H9 (cell line): ENCODE data around the gene LDLRAD4. TPM values are rescaled to one million over a fixed set of nuclear protein-coding genes. Genes with fewer than 3 reads are reported as not detected.

ENCODE experiments used
- DNase-seq: peaks from one replicate; pipeline ENCODE4 v3.0.0-alpha.2; 2017
- H2AFZ ChIP-seq: one replicate; pipeline ENCODE4 v1.6.1; 2013; ENCODE audit warnings: mild to moderate bottlenecking, low read length, control low read depth, moderate library complexity
- H2AK5ac ChIP-seq: 2 replicates; pipeline ENCODE4 v1.6.1; 2013; ENCODE audit warnings: low read length, control low read depth, mixed read lengths; ENCODE audit not compliant: insufficient read length
- H2BK120ac ChIP-seq: one replicate; pipeline ENCODE4 v1.6.1; 2013; ENCODE audit warnings: low read depth, mild to moderate bottlenecking, low read length, control low read depth, inconsistent platforms; ENCODE audit not compliant: poor library complexity, severe bottlenecking
- H2BK12ac ChIP-seq: 2 replicates; pipeline ENCODE4 v1.6.1; 2013; ENCODE audit warnings: low read length, control low read depth, mixed read lengths, low read depth; ENCODE audit not compliant: insufficient read length
- H2BK15ac ChIP-seq: 2 replicates; pipeline ENCODE4 v1.6.1; 2013; ENCODE audit warnings: low read depth, low read length, control low read depth
- H2BK20ac ChIP-seq: one replicate; pipeline ENCODE4 v1.6.1; 2013; ENCODE audit warnings: low read depth, mild to moderate bottlenecking, low read length, control low read depth, inconsistent platforms; ENCODE audit not compliant: poor library complexity, severe bottlenecking
- H2BK5ac ChIP-seq: 2 replicates; pipeline ENCODE4 v1.6.1; 2013; ENCODE audit warnings: low read length, control low read depth, mixed read lengths; ENCODE audit not compliant: insufficient read length
- H3K14ac ChIP-seq: 2 replicates; pipeline ENCODE4 v1.6.1; 2013; ENCODE audit warnings: low read length, control low read depth; ENCODE audit not compliant: insufficient read depth
- H3K18ac ChIP-seq: 2 replicates; pipeline ENCODE4 v1.6.1; 2013; ENCODE audit warnings: low read depth, mild to moderate bottlenecking, mixed read lengths, low read length, control low read depth; ENCODE audit not compliant: insufficient read length
- H3K23ac ChIP-seq: 2 replicates; pipeline ENCODE4 v1.6.1; 2013; ENCODE audit warnings: low read length, control low read depth, mixed read lengths, low read depth; ENCODE audit not compliant: insufficient read length
- H3K23me2 ChIP-seq: 2 replicates; pipeline ENCODE4 v1.6.1; 2013; ENCODE audit warnings: low read depth, mild to moderate bottlenecking, mixed read lengths, low read length, control low read depth; ENCODE audit not compliant: insufficient read length, poor library complexity, severe bottlenecking
- H3K27ac ChIP-seq: 2 replicates; pipeline ENCODE4 v1.5.1; 2013; ENCODE audit warnings: low read length, control low read depth, mixed read lengths, low read depth; ENCODE audit not compliant: insufficient read length
- H3K27me3 ChIP-seq: 2 replicates; pipeline ENCODE4 v1.6.1; 2013; ENCODE audit warnings: low read length, control low read depth, inconsistent platforms; ENCODE audit not compliant: insufficient read depth
- H3K4ac ChIP-seq: 2 replicates; pipeline ENCODE4 v1.6.1; 2013; ENCODE audit warnings: low read depth, mild to moderate bottlenecking, control low read depth, inconsistent platforms, low read length, moderate library complexity
- H3K4me1 ChIP-seq: 2 replicates; pipeline ENCODE4 v1.6.1; 2013; ENCODE audit warnings: low read length, control low read depth, inconsistent platforms; ENCODE audit not compliant: insufficient read depth
- H3K4me2 ChIP-seq: 2 replicates; pipeline ENCODE4 v1.6.1; 2013; ENCODE audit warnings: low read length, control low read depth, mixed read lengths; ENCODE audit not compliant: insufficient read length, insufficient read depth
- H3K56ac ChIP-seq: 2 replicates; pipeline ENCODE4 v1.6.1; 2013; ENCODE audit warnings: low read depth, mild to moderate bottlenecking, mixed read lengths, low read length, control low read depth; ENCODE audit not compliant: insufficient read length
- H3K79me1 ChIP-seq: 2 replicates; pipeline ENCODE4 v1.6.1; 2013; ENCODE audit warnings: low read depth, mild to moderate bottlenecking, moderate library complexity, low read length, control low read depth, inconsistent platforms; ENCODE audit not compliant: insufficient read depth, poor library complexity, severe bottlenecking
- H3K79me2 ChIP-seq: 2 replicates; pipeline ENCODE4 v1.6.1; 2013; ENCODE audit warnings: low read length, control low read depth, inconsistent platforms; ENCODE audit not compliant: insufficient read depth
- H3K9ac ChIP-seq: 2 replicates; pipeline ENCODE4 v1.6.1; 2013; ENCODE audit warnings: low read length, control low read depth, mixed read lengths; ENCODE audit not compliant: insufficient read length; ENCODE audit errors: extremely low read depth
- H3K9me3 ChIP-seq: one replicate; pipeline ENCODE4 v1.6.1; 2013; ENCODE audit warnings: low read depth, low read length, inconsistent platforms; ENCODE audit not compliant: control insufficient read depth
- H3T11ph ChIP-seq: one replicate; pipeline ENCODE4 v1.6.1; 2013; ENCODE audit warnings: mild to moderate bottlenecking, low read length, control low read depth, inconsistent platforms
- H4K20me1 ChIP-seq: one replicate; pipeline ENCODE4 v1.6.1; 2013; ENCODE audit not compliant: control insufficient read depth, insufficient read length, insufficient read depth
- H4K5ac ChIP-seq: 2 replicates; pipeline ENCODE4 v1.6.1; 2013; ENCODE audit warnings: low read depth, mild to moderate bottlenecking, mixed read lengths, low read length, control low read depth; ENCODE audit not compliant: insufficient read length
- H4K8ac ChIP-seq: replicated peaks from 2 replicates; pipeline ENCODE4 v1.6.1; 2013; ENCODE audit warnings: low read length, control low read depth, mixed read lengths, low read depth; ENCODE audit not compliant: insufficient read length
- H4K91ac ChIP-seq: 2 replicates; pipeline ENCODE4 v1.6.1; 2013; ENCODE audit warnings: low read depth, mild to moderate bottlenecking, moderate library complexity, mixed read lengths, low read length, control low read depth; ENCODE audit not compliant: insufficient read length
- H3K27ac Mint-ChIP-seq, 3 experiments: 2 replicates in 2 of 3; 3 replicates in 1 of 3; pipeline ENCODE4 v1.8.0; 2020 to 2021; ENCODE audit warnings: mixed read lengths in 3 of 3, mild to moderate bottlenecking in 1 of 3, moderate library complexity in 1 of 3
- H3K27me3 Mint-ChIP-seq: 2 replicates; pipeline ENCODE4 v1.8.0; 2021; ENCODE audit warnings: low read depth, mild to moderate bottlenecking, moderate library complexity, mixed read lengths
- H3K36me3 Mint-ChIP-seq, 3 experiments: 2 replicates in 2 of 3; 3 replicates in 1 of 3; pipeline ENCODE4 v1.8.0; 2020 to 2021; ENCODE audit warnings: low read depth in 3 of 3, mixed read lengths in 3 of 3; ENCODE audit not compliant: insufficient read depth in 1 of 3
- H3K4me1 Mint-ChIP-seq, 2 experiments: 2 replicates each; pipeline ENCODE4 v1.8.0; 2020; ENCODE audit warnings: mixed read lengths in 2 of 2
- H3K4me3 Mint-ChIP-seq, 2 experiments: 2 replicates in 1 of 2; 3 replicates in 1 of 2; pipeline ENCODE4 v1.8.0; 2020 to 2021; ENCODE audit warnings: mild to moderate bottlenecking in 2 of 2, mixed read lengths in 2 of 2, moderate library complexity in 1 of 2
- H3K9me3 Mint-ChIP-seq, 2 experiments: 2 replicates in 1 of 2; 3 replicates in 1 of 2; pipeline ENCODE4 v1.8.0; 2020; ENCODE audit warnings: mild to moderate bottlenecking in 2 of 2, mixed read lengths in 2 of 2, moderate library complexity in 1 of 2
- WGBS: extraction: QIAGEN DNeasy Blood & Tissue Kit; methylation state at CpG from one replicate; pipeline ENCODE4 v1.1.7; 2013; ENCODE audit warnings: missing lambda C conversion rate, low lambda C conversion rate, mixed read lengths; ENCODE audit not compliant: insufficient read length; ENCODE audit errors: extremely low coverage; 5-methylcytosine and 5-hydroxymethylcytosine counted together
- total RNA-seq: library from RNA; stranded (reverse); gene quantifications from 2 replicates; pipeline ENCODE4 v1.2.1, GENCODE V29; 2021
- TF ChIP-seq, protein P1 (sequence below): fragments of 200-600 bp; sonication (generic); conservative IDR thresholded peaks from 3 replicates; pipeline ENCODE4 v1.8.0; 2021; ENCODE audit warnings: antibody characterized with exemption, mild to moderate bottlenecking

The LDLRAD4 gene
- total RNA-seq, 1 experiment from 2014 or later, result 3.9 TPM

DNA sequence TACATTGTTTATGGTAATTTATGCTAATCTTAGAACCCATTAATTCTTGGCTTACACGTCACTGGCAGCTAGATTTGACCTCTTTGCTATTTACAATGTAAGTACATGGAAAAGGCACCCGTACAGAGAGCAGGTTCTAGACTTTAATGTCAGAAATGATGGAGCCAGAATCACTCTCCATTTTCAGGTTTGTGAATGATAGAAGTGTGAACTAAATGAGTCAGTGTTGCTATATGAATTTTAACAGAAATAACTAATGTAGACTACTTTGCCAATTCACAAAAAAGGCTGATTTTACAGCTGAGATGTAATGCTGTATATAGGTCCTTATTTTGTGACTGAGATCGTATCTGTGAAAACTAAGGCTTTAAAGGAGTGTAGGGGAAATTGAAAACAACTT is 214.6 kb downstream of the LDLRAD4 start:
- H3K9me3 ChIP-seq, result no peaks in the 10 kb centered on the region
- no peaks in the 10 kb centered on the region for H3K79me2 ChIP-seq
- no peak overlapping the region for H2BK20ac ChIP-seq
- TF ChIP-seq, protein P1, sequence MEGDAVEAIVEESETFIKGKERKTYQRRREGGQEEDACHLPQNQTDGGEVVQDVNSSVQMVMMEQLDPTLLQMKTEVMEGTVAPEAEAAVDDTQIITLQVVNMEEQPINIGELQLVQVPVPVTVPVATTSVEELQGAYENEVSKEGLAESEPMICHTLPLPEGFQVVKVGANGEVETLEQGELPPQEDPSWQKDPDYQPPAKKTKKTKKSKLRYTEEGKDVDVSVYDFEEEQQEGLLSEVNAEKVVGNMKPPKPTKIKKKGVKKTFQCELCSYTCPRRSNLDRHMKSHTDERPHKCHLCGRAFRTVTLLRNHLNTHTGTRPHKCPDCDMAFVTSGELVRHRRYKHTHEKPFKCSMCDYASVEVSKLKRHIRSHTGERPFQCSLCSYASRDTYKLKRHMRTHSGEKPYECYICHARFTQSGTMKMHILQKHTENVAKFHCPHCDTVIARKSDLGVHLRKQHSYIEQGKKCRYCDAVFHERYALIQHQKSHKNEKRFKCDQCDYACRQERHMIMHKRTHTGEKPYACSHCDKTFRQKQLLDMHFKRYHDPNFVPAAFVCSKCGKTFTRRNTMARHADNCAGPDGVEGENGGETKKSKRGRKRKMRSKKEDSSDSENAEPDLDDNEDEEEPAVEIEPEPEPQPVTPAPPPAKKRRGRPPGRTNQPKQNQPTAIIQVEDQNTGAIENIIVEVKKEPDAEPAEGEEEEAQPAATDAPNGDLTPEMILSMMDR, result no peak
- H3K27ac ChIP-seq, result no peak overlapping the region
- no peaks in the 10 kb centered on the region for H4K20me1 ChIP-seq
- H2BK15ac ChIP-seq, result no peak overlapping the region
- WGBS, result no CpG with 5 or more reads among the region's 3 CpGs
- H2BK120ac ChIP-seq, result no peak overlapping the region
- Mint-ChIP-seq H3K9me3 (no peaks in the 10 kb centered on the region), H3K4me1 (peaks cover 14 to 36% of the 10 kb centered on the region in 2 experiments), H3K27ac (no peak overlapping the region), H3K36me3 (no peaks in the 10 kb centered on the region; a peak in 1 of 7 replicates), H3K27me3 (no peaks in the 10 kb centered on the region), H3K4me3 (no peak overlapping the region)
- no peaks in the 10 kb centered on the region for H3K23me2 ChIP-seq
- H2AK5ac ChIP-seq, result no peak overlapping the region
- no peak overlapping the region for H4K5ac ChIP-seq
- H3K23ac ChIP-seq, result no peak overlapping the region
- no peak overlapping the region for H3K18ac ChIP-seq
- H3K14ac ChIP-seq, result no peak overlapping the region
- H4K8ac ChIP-seq, result no peak overlapping the region
- no peak for DNase-seq
- no peaks in the 10 kb centered on the region for H3K27me3 ChIP-seq
- H2BK5ac ChIP-seq, result no peak overlapping the region
- H3T11ph ChIP-seq, result no peak overlapping the region
- peaks cover 2% of the 10 kb centered on the region; the same call in 1 of the 2 replicates for H3K4me1 ChIP-seq
- H3K9ac ChIP-seq, result no peak overlapping the region
- no peaks in the 10 kb centered on the region for H3K79me1 ChIP-seq
- H4K91ac ChIP-seq, result no peak overlapping the region
- no peak overlapping the region for H3K4me2 ChIP-seq
- no peak overlapping the region for H2BK12ac ChIP-seq
- H2AFZ ChIP-seq, result no peak overlapping the region
- H3K56ac ChIP-seq, result no peak overlapping the region
- no peak overlapping the region for H3K4ac ChIP-seq
